CD4-positive, alpha-beta T cell treated with Interleukin-12 subunit alpha and Interleukin-12 subunit beta, for 1 hour (primary cell): ENCODE data around the gene HAPSTR1.
A peak's percentile ranks its signal among the peaks of the same experiment; 100 is the strongest.
"Not testable (repeated sequence)": the region's sequence is repeated elsewhere in the genome, so short reads cannot be mapped to it uniquely, and the experiment has no call there.

ENCODE experiments used
- DNase-seq: peaks from one replicate; pipeline ENCODE4 v3.0.0-alpha.2; 2020

Gene HAPSTR1

GRCh38 chr16:9072806-9073341 lies 18.6 kb upstream of the HAPSTR1 start:
- DNase-seq, result no peak

- DNase-seq, result no peak
Observed at GRCh38 chr16:9075299-9076071, 16.0 kb upstream of the HAPSTR1 start.

- no peak for DNase-seq
Observed at GRCh38 chr16:9077091-9077809, 14.2 kb upstream of the HAPSTR1 start.

GRCh38 chr16:9078467-9079429 lies 12.7 kb upstream of the HAPSTR1 start:
- DNase-seq, result peak; percentile 78

GRCh38 chr16:9079430-9079812 lies 12.0 kb upstream of the HAPSTR1 start:
- DNase-seq, result no peak

GRCh38 chr16:9081158-9081557 lies 10.3 kb upstream of the HAPSTR1 start:
- no peak for DNase-seq

- DNase-seq, result no peak
Observed at GRCh38 chr16:9081843-9082242, 9.6 kb upstream of the HAPSTR1 start.

GRCh38 chr16:9082422-9082821 lies 9.0 kb upstream of the HAPSTR1 start:
- DNase-seq, result peak; percentile 45

- DNase-seq, result not testable (repeated sequence)
Observed at GRCh38 chr16:9087733-9088132, 3.7 kb upstream of the HAPSTR1 start.

- no peak for DNase-seq
Observed at GRCh38 chr16:9088848-9089247, 2.6 kb upstream of the HAPSTR1 start.

GRCh38 chr16:9089660-9090059 lies 1.8 kb upstream of the HAPSTR1 start:
- no peak for DNase-seq

- DNase-seq, result peak; percentile 48
Observed at GRCh38 chr16:9090101-9090959, 1.1 kb upstream of the HAPSTR1 start.

GRCh38 chr16:9091867-9092281 lies 430 bp downstream of the HAPSTR1 start:
- peak; percentile 38 for DNase-seq

- peak; percentile 57 for DNase-seq
Observed at GRCh38 chr16:9092282-9092977, 986 bp downstream of the HAPSTR1 start.

GRCh38 chr16:9092978-9093344 lies 1.5 kb downstream of the HAPSTR1 start:
- DNase-seq, result no peak

- no peak for DNase-seq
Observed at GRCh38 chr16:9094011-9094846, 2.8 kb downstream of the HAPSTR1 start.

- DNase-seq, result no peak
Observed at GRCh38 chr16:9095171-9095570, 3.7 kb downstream of the HAPSTR1 start.

- no peak for DNase-seq
Observed at GRCh38 chr16:9095656-9096397, 4.4 kb downstream of the HAPSTR1 start.

GRCh38 chr16:9096416-9096952 lies 5.0 kb downstream of the HAPSTR1 start:
- no peak for DNase-seq
